GM19468 (cell line): ENCODE measurements around the gene PDGFRB.

Source experiments
- ATAC-seq: cut with Tn5 transposase; IDR thresholded peaks from one replicate; pipeline ENCODE4 v1.9.1; 2021; ENCODE audit warnings: mild to moderate bottlenecking, moderate library complexity, moderate number of reproducible peaks; ENCODE audit not compliant: unreplicated experiment; ENCODE audit errors: extremely low read depth

Gene PDGFRB

DNA sequence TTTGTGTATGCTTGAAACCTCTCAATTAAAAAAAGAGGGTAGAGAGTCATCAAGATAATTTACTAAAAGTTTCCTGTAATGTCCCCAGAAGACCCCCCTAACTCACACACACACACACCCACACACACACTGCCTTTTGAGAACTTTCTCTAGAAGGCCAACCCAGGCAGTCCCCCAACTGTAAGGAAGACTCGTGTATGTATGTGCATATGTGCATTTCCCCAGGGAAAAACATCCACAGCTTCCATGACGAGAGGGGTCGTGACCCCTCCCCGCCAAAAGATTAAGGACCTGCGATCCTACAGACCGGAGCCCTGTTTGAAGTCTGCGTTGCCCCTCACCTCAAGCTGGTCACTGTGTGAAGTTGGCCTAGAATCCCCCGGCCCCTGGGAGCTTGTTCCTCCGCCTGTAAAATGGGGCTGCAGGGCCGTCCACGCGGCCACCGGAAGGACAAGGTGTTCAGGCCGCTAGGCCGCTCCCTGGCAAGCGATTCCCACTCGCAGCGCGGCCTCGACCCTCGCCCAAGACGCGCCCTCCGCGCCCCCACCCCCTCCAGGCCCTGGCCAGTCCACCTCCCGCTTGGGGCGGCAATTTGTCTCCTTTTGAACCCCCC, 10.5 kb upstream of the PDGFRB start:
- ATAC-seq = no peak

DNA sequence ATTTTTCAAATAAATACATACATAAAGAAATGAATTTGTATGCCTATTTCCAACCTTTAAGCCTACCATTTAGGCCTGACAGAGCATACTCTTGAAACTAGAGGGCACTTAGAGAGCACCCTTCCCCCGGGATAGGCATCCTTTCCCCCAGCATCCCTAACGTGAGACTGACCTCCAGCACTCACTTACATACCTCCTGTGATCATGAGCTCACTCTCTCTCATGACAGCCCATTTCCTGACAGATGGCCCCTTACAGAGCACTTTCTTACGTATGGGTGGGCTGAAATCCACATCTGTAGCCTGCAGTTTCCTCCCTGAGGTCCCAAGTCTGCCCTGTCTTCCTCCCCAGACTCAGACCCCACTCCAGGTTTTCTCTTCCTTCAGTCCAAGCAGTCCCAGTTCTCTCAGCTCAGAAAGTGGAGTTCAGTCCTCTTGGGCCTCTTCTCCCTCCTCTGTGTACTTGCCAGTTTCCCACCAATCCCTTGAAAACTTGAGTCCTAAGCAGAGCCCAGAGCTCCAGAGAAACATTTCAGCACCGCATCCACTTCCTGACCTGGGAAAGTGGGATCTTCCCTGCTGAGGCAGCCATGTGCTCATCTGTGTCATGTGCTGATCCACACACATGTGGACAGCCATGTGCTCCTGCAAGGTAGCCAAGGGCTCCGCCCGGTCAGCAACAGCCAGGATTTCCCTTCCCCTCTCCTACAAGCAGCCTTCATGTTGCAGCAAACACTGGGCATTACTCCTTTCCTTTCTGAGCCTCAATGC, 8.8 kb upstream of the PDGFRB start:
- ATAC-seq = no peak

DNA sequence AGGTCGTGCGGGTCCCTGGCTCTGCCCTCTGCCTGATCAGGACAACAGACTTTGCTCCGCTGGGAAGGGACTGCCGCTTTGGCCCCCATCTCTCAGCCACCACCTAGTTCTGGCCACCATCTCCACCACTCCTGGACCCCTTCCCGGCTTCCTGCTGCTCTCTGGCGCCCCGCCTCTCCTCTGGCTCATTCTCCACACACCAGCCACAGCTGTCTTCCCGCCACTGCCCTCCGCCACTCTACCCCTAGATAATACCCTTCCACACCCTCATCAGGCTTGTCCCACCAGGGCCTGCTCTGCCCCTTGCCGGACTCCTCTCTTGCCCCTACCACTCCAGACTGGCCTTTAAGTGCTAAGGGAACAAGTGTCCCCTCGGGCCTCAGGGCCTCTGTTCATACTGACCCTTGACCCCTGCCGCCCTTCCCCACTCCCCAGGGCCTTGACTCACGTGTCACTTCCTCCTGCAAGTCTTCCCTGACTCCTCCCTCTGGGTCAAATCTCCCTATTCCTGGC, 8.0 kb upstream of the PDGFRB start:
- ATAC-seq = no peak

DNA sequence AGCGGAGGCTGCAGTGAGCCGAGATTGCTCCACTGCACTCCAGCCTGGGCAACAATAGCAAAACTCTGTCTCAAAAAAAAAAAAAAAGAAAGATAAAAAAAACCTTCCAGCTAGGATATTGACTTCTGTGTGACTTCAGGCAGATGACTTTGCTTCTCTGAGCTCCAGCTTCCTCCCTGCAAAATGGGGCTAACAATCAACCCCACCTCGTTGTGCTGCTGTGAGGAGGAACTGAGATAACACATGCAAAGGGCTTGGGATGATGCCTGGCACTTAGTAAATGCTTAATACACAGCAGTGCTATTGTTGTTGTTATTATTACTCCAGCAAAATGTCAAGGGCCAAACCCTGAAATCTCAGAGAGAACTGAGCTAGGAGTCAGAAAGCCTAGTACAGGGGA, 7.4 kb upstream of the PDGFRB start:
- ATAC-seq = no peak

DNA sequence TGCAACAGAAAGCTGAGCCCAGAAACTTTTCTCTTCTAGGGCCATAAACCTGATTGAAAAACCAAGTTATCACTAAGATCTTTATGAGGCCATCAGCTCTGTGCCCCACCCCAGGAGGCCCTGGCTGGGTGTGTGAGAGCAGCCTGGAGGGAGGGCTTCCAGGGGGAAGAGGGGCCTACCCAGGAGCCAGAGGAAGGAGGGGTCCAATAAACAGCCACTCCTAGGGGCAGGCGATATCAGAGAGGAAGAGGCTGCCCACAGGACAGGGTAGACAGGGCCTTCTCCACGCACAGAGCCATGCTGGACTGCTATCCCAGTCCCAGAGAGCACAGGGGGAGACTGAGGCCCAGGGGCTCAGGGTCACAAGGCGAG, 6.5 kb upstream of the PDGFRB start:
- no peak for ATAC-seq

DNA sequence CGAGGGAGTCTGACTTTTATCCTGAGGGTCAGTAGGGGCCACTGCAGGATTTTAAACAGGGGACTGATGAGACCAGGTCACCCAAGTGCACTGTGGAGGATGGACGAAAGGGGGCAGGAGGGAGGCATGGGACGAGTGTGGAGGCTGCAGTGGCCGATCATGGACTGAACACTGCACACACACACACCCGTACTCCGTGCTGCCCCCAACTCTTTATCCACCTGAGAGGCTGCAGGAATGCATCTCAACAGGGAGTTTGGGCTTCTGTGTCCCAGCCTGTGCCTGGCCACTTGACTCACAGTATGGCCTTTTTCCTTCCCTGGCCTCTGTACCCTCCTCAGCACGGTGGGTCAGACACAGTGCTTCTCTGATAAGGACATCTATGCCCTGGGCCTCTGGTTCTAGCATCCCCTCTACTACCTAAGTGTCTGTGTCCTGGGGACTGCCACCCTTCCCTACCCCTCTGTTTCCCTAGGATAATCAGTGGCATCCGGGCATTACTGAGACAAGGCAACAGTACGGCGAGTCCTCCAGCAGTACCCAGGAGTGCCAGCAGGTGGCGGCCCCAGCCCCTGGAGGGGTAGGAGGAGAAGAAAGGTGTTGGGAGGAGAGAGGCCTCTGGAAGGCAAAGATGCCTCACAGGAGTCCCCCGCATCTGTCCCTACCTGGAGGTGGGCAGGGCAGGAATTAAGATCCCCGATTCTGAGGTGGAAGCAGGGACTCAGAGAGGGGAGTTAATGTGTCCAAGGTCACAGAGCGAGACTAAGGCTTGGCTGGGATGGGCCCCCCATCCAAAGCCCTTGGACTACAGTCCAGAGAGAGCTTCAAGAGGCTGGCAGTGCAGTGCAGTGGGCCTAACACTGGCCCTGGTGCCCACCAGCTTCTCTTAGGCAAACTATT, 5.8 kb upstream of the PDGFRB start:
- ATAC-seq = peak; percentile 57

DNA sequence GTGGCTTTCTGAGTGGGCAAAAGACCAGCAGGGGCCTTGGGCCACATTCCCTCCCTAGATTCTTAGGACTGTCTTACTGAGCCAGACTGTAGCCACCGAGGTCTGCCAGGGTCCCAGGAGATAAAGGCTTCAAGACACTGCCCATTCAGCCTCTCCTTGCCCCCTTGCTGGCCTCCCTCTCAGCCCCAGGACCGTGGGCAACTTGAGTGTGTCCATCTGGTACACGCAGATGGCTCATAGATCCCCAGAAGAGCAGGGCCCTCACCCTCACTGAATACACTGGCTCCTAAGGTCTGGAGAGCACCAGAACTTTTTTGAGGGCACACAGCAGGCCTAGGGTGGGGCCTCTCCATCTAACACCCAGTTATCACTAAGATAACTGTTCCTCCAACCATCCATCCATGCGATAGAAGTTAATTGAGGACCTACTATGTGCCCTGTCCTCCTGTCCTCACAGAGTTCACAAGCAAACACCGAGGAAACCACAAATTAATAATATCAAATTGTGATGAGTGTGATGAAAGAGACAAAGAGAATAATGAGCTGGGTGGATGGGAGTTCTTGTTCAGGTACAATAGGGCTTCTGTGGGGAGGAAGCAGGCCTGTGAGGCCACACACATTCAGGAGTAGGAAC, 4.9 kb upstream of the PDGFRB start:
- ATAC-seq = no peak

DNA sequence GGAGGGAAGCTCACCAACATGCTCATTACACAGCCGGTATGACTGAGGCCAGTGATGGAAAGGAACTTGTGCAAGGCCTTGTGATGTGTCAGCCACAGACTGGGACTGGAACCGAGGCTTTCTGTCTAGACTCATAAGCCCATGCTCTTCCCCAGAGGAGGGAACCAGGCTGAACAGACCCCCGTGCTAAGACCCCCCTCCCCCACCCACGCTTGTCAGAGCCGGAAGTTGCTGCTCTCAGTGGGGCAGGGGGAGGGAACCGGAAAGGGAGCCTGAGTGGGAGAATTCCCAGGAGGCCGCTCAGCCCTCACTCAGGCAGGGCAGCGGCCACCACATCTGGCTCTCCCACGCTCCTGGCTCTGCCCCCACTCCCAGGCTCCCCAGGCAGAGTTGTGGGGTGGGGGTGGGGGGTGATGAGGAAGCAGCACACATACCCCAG, 4.1 kb upstream of the PDGFRB start:
- no peak for ATAC-seq

DNA sequence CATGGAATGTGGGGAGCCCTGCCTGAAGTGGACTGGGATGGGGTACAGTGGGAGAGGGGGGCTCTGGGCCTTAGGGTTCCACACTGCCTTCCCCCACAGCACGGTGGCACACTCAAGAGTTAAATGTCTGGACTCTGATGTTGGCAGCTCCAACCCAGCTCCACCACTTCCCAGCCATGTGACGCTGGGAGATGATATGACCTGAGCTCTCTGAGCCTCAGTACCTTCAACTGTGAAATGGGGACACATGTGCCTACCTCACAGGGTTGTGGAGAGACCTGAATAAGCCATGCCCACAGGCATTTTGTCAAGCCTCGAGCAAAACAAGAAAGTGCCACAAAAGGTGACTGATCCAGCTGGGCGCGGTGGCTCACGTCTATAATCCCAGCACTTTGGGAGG, 3.4 kb upstream of the PDGFRB start:
- ATAC-seq = no peak

DNA sequence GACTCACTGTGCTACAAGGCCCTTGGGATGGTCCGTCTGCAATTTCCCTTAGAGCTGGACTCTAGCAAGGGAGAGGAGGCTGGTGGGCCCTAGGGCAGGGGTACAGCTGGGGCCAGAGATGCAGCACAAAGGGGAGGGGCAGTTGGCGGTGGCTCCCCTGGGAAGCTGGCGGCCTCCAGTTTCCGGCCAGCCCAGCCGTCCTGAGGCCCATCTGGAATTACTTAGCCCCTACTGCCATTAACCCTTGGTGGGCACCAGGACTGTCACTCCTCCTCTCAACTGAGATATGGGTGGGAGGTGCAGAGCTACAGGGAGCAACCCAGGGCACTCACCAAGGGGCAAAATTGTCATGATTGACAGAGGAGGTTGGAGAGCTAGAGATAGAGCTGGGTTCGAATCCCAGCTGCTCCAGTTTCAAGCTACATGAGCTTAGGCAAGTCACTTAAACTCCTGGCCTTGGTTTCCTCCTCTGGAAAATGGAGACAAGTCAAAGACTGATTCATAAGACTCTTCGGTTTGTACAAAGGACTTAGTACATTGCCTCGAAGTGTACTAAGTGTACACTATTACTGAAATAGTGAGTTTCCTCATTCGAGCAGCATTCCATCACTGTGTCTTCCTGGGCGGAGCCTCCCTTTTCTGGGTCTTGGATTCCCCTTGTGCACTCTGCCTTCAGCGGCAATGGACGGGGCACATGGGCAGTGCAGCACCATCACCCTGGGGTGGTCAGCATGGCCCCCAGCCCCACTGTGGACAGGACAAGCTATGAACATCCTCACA, 2.7 kb upstream of the PDGFRB start:
- ATAC-seq = no peak

DNA sequence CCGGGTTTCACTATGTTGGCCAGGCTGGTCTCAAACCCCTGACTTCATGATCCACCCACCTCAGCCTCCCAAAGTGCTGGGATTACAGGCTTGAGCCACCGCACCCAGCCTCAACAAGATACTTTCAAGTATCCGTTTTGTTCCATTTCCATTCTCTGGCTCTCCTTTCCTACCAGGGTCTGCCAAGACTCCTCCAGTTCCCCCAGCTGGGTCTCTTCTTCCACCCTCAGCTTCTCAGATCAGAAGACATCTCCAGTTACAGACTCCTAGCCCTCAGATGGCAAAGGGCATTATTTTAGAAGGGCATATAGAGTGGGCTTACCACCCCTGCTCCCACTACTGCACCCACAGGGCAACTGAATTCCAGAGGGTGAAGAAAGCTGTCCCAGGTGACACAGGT, 1.5 kb upstream of the PDGFRB start:
- ATAC-seq = no peak

DNA sequence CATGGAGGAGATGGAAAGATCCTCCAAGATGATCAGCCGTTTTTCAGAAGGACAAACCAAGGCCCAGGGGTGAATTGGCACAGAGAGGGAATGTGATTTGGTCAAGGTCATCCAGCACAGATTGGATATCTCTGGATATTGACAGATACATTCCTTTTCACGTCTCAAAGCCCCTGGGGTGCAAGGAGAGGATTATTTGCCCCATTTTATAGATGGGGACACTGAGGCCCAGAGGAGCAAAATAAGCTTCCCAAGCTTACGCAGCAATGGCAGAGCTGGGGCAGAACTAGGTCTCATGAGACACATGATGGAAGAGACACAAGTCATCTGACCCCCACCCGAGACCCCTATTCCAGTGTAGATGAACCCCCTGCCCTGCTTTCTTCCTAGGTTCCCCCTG, 895 bp upstream of the PDGFRB start:
- no peak for ATAC-seq

DNA sequence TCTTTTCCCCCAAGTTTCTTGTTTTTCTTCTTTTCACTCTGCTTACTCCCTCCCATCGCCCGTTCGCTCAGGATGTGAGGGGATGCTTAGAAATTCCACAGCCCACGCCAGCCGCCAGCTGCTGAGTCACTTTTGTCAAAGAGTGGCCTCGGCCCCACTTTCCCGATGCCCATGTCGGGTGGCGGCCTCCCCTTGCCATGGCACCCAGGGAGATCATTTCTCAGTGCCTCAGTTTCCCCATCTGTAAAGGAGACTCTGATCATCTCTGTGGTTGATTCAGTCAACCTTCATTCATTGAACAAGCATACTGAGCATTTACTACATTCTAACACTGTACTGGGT, 353 bp upstream of the PDGFRB start:
- no peak for ATAC-seq

DNA sequence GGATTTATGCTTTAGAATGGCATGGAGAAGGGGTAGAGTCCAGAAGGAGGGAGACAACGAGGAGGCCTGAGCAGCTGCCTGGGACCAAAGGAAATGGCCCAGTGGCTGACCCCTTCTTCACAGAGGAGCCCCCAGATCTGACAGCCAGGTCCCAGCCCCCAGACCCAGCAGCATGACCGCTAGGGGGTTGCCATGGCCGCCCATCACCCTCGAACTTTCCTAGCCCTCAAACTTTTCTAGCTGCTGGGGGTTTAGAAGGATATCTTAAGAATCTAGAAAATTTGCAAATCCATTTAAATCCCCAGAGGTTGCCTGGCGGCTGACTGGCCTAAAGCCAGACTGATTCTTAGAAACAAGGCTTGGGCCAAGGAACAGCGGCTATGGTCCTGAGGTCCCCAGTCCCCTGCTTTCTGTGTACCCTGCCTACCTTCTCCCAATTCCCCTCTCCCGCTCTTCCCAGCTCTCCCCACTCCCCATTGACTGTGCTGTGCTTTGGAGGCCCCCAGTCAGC, 972 bp downstream of the PDGFRB start:
- no peak for ATAC-seq

DNA sequence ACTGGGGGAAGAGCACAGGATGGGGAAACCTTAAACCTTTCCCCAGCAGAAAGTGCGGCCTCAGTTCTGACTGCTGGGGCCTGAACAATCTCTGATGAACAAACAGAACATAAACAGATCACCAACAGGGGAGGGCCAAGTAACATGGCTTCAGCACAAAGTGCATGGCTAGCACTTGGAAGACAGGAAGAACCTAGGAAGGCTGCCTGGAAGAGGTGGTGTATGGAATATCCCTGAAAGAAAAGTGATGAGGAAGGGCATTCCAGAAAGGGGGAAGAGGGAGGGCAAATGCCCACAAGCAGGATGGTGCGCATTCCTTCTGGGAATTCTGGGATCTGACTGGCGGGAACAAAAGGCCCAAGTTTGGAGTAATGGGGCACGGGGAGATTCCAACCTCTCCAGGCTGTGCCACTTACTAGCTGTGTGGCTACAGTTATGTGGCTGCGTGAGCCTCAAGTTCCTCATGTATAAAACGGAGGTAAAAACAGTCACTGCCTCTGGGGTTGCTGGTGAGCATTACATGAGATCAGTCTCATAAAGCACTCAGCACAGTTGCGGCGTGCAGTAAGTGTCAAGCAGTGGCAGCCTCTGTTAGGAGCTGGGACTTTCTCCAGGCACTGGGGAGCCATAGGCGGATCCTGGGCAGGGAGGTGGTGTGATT, 1.6 kb downstream of the PDGFRB start:
- no peak for ATAC-seq

DNA sequence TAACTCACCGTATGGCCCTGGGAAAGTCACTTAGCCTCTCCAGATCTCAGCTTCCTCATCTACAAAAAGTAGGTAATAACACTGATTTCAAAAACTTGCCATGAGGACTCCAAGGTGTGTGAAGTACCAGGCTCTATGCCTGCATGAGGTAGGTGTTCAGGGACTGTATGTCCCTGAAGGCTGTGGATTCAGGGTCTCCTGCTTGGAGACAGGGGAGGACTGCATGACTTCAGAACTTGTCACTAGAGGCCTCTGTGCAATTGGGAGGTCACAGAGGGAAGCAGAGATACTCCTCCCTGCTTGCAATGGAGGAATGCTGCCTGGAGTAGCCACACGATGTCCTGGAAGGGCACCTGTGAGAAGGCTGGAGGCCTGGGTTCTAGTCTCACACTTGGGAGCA, 2.2 kb downstream of the PDGFRB start:
- no peak for ATAC-seq

DNA sequence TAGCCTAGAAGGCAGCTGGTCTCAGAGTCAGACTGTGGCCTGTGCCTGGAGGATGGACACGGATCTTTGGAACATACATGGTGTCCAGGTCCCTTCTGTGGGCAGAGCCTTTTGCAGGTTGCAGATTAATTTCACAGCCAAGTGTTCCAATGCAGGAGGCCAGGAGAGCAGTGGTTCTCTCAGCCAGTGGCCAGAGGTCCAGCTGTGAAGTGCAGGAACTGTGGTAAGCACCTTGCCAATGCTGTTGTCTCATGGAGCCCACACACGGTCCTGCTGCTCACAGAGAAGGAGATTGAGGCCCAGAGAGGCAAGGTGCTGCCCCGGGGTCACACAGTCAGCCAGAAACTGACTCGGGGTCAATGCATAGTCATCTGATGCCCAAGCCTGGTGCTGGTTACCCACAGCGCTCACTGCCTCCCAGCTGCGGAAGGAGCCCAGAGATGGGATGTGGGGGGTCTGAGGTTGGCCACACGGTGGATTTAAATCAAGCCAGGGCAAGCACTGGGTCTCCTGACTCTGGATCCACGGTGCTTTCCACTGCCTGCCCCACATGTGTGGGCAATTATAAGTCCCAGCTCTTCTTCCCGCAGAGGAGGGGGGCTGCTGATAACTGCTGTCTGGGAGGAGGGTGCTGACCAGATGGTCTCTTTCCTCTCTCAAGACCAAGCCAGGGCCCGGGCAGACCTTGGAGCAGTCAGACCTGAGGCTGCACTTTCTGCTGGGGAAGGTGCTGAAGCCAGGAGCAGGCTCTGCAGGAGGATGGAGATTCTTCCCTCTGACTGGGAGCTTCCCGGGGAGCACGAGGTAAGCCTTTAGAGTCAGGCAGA, 2.8 kb downstream of the PDGFRB start:
- ATAC-seq = no peak

DNA sequence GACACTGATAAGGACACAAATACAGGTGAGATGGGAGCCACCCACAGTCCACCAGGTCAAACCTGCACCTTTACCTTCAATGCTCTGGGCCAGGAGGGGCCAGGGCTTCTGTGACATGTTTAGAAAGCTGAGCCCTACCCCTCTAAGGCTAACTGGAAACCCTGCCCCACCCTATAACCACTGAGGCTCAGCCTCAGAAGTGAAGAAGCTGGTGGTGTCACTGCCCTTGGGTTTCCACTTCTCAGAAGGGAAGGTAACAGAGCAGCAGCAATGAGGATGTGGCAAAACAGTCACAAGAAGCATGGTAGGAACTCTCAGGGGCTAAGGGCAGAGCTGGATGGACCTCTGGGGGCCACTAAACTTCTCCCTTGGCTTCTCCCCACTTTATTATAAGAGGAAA, 6.0 kb downstream of the PDGFRB start:
- no peak for ATAC-seq
